GM18505 (cell line): ENCODE results near the gene B4GALNT1.
"Not testable (repeated sequence)": the region's sequence is repeated elsewhere in the genome, so short reads cannot be mapped to it uniquely, and the experiment has no call there.

Experiments used
- ATAC-seq: cut with Tn5 transposase; IDR thresholded peaks from one replicate; pipeline ENCODE4 v1.9.1; 2021; ENCODE audit not compliant: unreplicated experiment
- POLR2A ChIP-seq: IDR thresholded peaks from 4 replicates; pipeline ENCODE4 v1.6.1; 2011; ENCODE audit warnings: borderline replicate concordance; ENCODE audit not compliant: insufficient read depth, insufficient read length; ENCODE audit errors: extremely low read depth

Gene B4GALNT1

GRCh38 chr12:57654042-57654441 is 21.0 kb upstream of the B4GALNT1 start:
- no peak for TF ChIP-seq POLR2A
- no peak for ATAC-seq

GRCh38 chr12:57646659-57647049 is 13.7 kb upstream of the B4GALNT1 start:
- not testable (repeated sequence) for ATAC-seq

- not testable (repeated sequence) for ATAC-seq
Measured at GRCh38 chr12:57645990-57646658, 13.1 kb upstream of the B4GALNT1 start.

- no peak for TF ChIP-seq POLR2A
- no peak for ATAC-seq
Measured at GRCh38 chr12:57641699-57642442, 8.9 kb upstream of the B4GALNT1 start.

- no peak for TF ChIP-seq POLR2A
- ATAC-seq = no peak
Measured at GRCh38 chr12:57640175-57641042, 7.4 kb upstream of the B4GALNT1 start.

- no peak for TF ChIP-seq POLR2A
- ATAC-seq = no peak
Measured at GRCh38 chr12:57638096-57638495, 5.1 kb upstream of the B4GALNT1 start.

GRCh38 chr12:57637364-57637763 is 4.4 kb upstream of the B4GALNT1 start:
- no peak for ATAC-seq
- no peak for TF ChIP-seq POLR2A

GRCh38 chr12:57636731-57637130 is 3.7 kb upstream of the B4GALNT1 start:
- not testable (repeated sequence) for ATAC-seq

- no peak for TF ChIP-seq POLR2A
- ATAC-seq = no peak
Measured at GRCh38 chr12:57632073-57632957, 686 bp downstream of the B4GALNT1 start.

GRCh38 chr12:57631566-57632072 is 1.4 kb downstream of the B4GALNT1 start:
- no peak for ATAC-seq
- no peak for TF ChIP-seq POLR2A

- no peak for TF ChIP-seq POLR2A
- no peak for ATAC-seq
Measured at GRCh38 chr12:57630891-57631433, 2.0 kb downstream of the B4GALNT1 start.

GRCh38 chr12:57629897-57630471 is 3.0 kb downstream of the B4GALNT1 start:
- TF ChIP-seq POLR2A = no peak
- no peak for ATAC-seq
